ENCODE data around the gene VCAN. TPM values are rescaled to one million over a fixed set of nuclear protein-coding genes. Genes with fewer than 3 reads are reported as not detected.

Gene VCAN
- total and polyA plus RNA-seq, 2 experiments from 2014 or later: 133 to 404 TPM

GRCh38 chr5:83572271-83572670 is 100.7 kb downstream of the VCAN start:
- Histone ChIP-seq H3K27me3 (ENCODE audit: insufficient read depth) (no peaks in the 10 kb centered on the region), H3K4me1 (ENCODE audit: insufficient read depth) (no peaks in the 10 kb centered on the region), H4K20me1 (replicated peaks; ENCODE audit: insufficient read depth) (no peaks in the 10 kb centered on the region), H3K79me2 (replicated peaks; ENCODE audit: insufficient read depth) (no peaks in the 10 kb centered on the region), H3K4me2 (no peak overlapping the region), H3K4me3 (no peak overlapping the region), H2AFZ (no peak overlapping the region), H3K36me3 (ENCODE audit: insufficient read depth) (peaks cover 25% of the 10 kb centered on the region; the same call in 1 of the 2 replicates), H3K9me2 (ENCODE audit: insufficient read depth) (no peaks in the 10 kb centered on the region), H3F3A (replicated peaks; ENCODE audit: low read depth) (no peaks in the 10 kb centered on the region), H3K27ac (ENCODE audit: low read depth) (no peak overlapping the region)
- Mint-ChIP-seq H3K27ac (no peak overlapping the region), H3K4me3 (no peak overlapping the region), H3K4me1 (no peaks in the 10 kb centered on the region), H3K27me3 (ENCODE audit: insufficient read depth, low read depth, poor library complexity) (peaks cover 3% of the 10 kb centered on the region), H3K36me3 (ENCODE audit: low read depth) (peaks cover 63% of the 10 kb centered on the region), H3K9me3 (no peaks in the 10 kb centered on the region)
- ATAC-seq (no peak), DNase-seq (ENCODE audit: low spot score) (no peak)
- TF ChIP-seq EZH2phosphoT487 (IDR thresholded peaks at IDR 0.05; ENCODE audit: unreplicated experiment) (peak; percentile 25), EZH2 (IDR thresholded peaks at IDR 0.05; ENCODE audit: low read depth, unreplicated experiment) (no peak)

DNA sequence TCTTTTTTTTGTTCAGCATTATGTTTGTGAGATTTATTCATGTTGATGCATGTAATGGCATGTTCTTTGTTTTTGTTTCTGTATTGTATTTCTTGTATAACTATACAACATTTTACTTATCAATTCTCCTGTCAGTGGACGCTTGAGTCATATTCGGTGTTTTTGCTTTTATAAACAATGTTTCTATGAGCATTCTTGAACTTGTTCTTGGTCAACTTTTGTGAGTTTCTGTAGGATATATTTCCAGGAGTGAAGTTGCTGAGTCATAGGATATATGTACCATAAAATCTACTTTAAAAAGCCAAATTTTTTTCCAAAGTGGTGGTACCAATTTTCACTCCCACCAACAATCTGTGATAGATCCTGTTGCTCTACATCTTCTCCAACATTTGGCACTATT is 104.8 kb downstream of the VCAN start:
- Histone ChIP-seq H3K4me1 (ENCODE audit: insufficient read depth) (no peaks in the 10 kb centered on the region), H2AFZ (no peak overlapping the region), H3K4me2 (no peak overlapping the region), H3K36me3 (ENCODE audit: insufficient read depth) (peaks cover 30% of the 10 kb centered on the region; the same call in 1 of the 2 replicates), H3K79me2 (replicated peaks; ENCODE audit: insufficient read depth) (no peaks in the 10 kb centered on the region), H3K27ac (ENCODE audit: low read depth) (no peak overlapping the region), H3K9me2 (ENCODE audit: insufficient read depth) (no peaks in the 10 kb centered on the region), H4K20me1 (replicated peaks; ENCODE audit: insufficient read depth) (no peaks in the 10 kb centered on the region), H3K4me3 (no peak overlapping the region), H3F3A (replicated peaks; ENCODE audit: low read depth) (no peaks in the 10 kb centered on the region), H3K27me3 (ENCODE audit: insufficient read depth) (no peaks in the 10 kb centered on the region)
- H3K4me1 Mint-ChIP-seq: no peaks in the 10 kb centered on the region
- H3K36me3 Mint-ChIP-seq (ENCODE audit: low read depth): peaks cover 62% of the 10 kb centered on the region
- no peaks in the 10 kb centered on the region for H3K27me3 Mint-ChIP-seq (ENCODE audit: insufficient read depth, low read depth, poor library complexity)
- no peak overlapping the region for H3K27ac Mint-ChIP-seq
- no peaks in the 10 kb centered on the region for H3K9me3 Mint-ChIP-seq
- TF ChIP-seq, protein P1, sequence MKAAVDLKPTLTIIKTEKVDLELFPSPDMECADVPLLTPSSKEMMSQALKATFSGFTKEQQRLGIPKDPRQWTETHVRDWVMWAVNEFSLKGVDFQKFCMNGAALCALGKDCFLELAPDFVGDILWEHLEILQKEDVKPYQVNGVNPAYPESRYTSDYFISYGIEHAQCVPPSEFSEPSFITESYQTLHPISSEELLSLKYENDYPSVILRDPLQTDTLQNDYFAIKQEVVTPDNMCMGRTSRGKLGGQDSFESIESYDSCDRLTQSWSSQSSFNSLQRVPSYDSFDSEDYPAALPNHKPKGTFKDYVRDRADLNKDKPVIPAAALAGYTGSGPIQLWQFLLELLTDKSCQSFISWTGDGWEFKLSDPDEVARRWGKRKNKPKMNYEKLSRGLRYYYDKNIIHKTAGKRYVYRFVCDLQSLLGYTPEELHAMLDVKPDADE (IDR thresholded peaks at IDR 0.05): no peak
- TF ChIP-seq JUNB (IDR thresholded peaks at IDR 0.05; ENCODE audit: unreplicated experiment): no peak
- TF ChIP-seq POLR2AphosphoS5 (IDR thresholded peaks at IDR 0.05; ENCODE audit: low read depth): no peak
- TF ChIP-seq CREB1 (CRISPR knock-in tag; IDR thresholded peaks at IDR 0.05; ENCODE audit: low read depth): no peak
- TF ChIP-seq EZH2 (IDR thresholded peaks at IDR 0.05; ENCODE audit: low read depth, unreplicated experiment): no peak
- no peak for TF ChIP-seq EZH2phosphoT487 (IDR thresholded peaks at IDR 0.05; ENCODE audit: unreplicated experiment)
- H3K4me3 Mint-ChIP-seq: no peak overlapping the region
- ATAC-seq (no peak), DNase-seq (ENCODE audit: low spot score) (no peak)

GRCh38 chr5:83577036-83577636 is 105.6 kb downstream of the VCAN start:
- peaks cover 65% of the 10 kb centered on the region for H3K36me3 Mint-ChIP-seq (ENCODE audit: low read depth)
- H3K4me2 ChIP-seq: no peak overlapping the region
- no peak overlapping the region for H3K4me3 ChIP-seq

More at GRCh38 chr5:83577036-83577636, 105.6 kb downstream of the VCAN start:
- no peak overlapping the region for H3K27ac Mint-ChIP-seq
- ATAC-seq: no peak
- H2AFZ ChIP-seq: no peak overlapping the region
- DNase-seq (ENCODE audit: low spot score): no peak
- no peaks in the 10 kb centered on the region for H3K4me1 ChIP-seq (ENCODE audit: insufficient read depth)
- H3K27me3 ChIP-seq (ENCODE audit: insufficient read depth): no peaks in the 10 kb centered on the region
- H3K9me3 Mint-ChIP-seq: no peaks in the 10 kb centered on the region
- no peak overlapping the region for H3K27ac ChIP-seq (ENCODE audit: low read depth)
- no peaks in the 10 kb centered on the region for H4K20me1 ChIP-seq (replicated peaks; ENCODE audit: insufficient read depth)
- no peaks in the 10 kb centered on the region for H3F3A ChIP-seq (replicated peaks; ENCODE audit: low read depth)
- TF ChIP-seq, protein P2, sequence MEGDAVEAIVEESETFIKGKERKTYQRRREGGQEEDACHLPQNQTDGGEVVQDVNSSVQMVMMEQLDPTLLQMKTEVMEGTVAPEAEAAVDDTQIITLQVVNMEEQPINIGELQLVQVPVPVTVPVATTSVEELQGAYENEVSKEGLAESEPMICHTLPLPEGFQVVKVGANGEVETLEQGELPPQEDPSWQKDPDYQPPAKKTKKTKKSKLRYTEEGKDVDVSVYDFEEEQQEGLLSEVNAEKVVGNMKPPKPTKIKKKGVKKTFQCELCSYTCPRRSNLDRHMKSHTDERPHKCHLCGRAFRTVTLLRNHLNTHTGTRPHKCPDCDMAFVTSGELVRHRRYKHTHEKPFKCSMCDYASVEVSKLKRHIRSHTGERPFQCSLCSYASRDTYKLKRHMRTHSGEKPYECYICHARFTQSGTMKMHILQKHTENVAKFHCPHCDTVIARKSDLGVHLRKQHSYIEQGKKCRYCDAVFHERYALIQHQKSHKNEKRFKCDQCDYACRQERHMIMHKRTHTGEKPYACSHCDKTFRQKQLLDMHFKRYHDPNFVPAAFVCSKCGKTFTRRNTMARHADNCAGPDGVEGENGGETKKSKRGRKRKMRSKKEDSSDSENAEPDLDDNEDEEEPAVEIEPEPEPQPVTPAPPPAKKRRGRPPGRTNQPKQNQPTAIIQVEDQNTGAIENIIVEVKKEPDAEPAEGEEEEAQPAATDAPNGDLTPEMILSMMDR (conservative IDR thresholded peaks at IDR 0.05; ENCODE audit: low read depth in 2 of 2): no peak
- TF ChIP-seq JUNB (IDR thresholded peaks at IDR 0.05; ENCODE audit: unreplicated experiment): no peak
- no peak for TF ChIP-seq CREB1 (CRISPR knock-in tag; IDR thresholded peaks at IDR 0.05; ENCODE audit: low read depth)
- no peak for TF ChIP-seq NANOG (IDR thresholded peaks at IDR 0.05; ENCODE audit: borderline replicate concordance)
- TF ChIP-seq EZH2 (IDR thresholded peaks at IDR 0.05; ENCODE audit: low read depth, unreplicated experiment): no peak
- TF ChIP-seq STAT1 (IDR thresholded peaks at IDR 0.05; ENCODE audit: unreplicated experiment): no peak
- no peak for TF ChIP-seq POLR2AphosphoS5 (IDR thresholded peaks at IDR 0.05; ENCODE audit: low read depth)
- no peak for TF ChIP-seq REST (IDR thresholded peaks at IDR 0.05; ENCODE audit: unreplicated experiment)
- TF ChIP-seq ZNF114 (CRISPR knock-in tag; IDR thresholded peaks at IDR 0.05): no peak
- no peak for TF ChIP-seq ZNF331 (CRISPR knock-in tag; IDR thresholded peaks at IDR 0.05; ENCODE audit: low read depth)
- peaks cover 27% of the 10 kb centered on the region; the same call in 1 of the 2 replicates for H3K36me3 ChIP-seq (ENCODE audit: insufficient read depth)
- H3K79me2 ChIP-seq (replicated peaks; ENCODE audit: insufficient read depth): no peaks in the 10 kb centered on the region
- no peaks in the 10 kb centered on the region for H3K9me2 ChIP-seq (ENCODE audit: insufficient read depth)
- H3K4me1 Mint-ChIP-seq: no peaks in the 10 kb centered on the region
- H3K4me3 Mint-ChIP-seq: no peak overlapping the region
- no peaks in the 10 kb centered on the region for H3K27me3 Mint-ChIP-seq (ENCODE audit: insufficient read depth, low read depth, poor library complexity)

All from GM23338 (cell line).